Ovary (tissue), 3 donors: ENCODE measurements around the gene ITSN1.

ENCODE experiments used
- CTCF ChIP-seq, 3 donors: fragments of 450-650 bp in 2 of 3; fragments of 200-600 bp in 1 of 3; IDR thresholded peaks; one replicate each; pipeline versions ENCODE4 v1.5.1 to v1.8.0; 2016 to 2022; ENCODE audit warnings: antibody characterized with exemption in 3 of 3, mild to moderate bottlenecking in 1 of 3
- EP300 ChIP-seq: sonication (generic); formaldehyde crosslinking; IDR thresholded peaks from one replicate; pipeline ENCODE4 v1.6.1; 2017; ENCODE audit warnings: antibody characterized with exemption
- POLR2A ChIP-seq: fragments of 450-650 bp; IDR thresholded peaks from one replicate; pipeline ENCODE4 v1.6.1; 2017; ENCODE audit warnings: antibody characterized with exemption, mild to moderate bottlenecking, moderate library complexity
- donor health status: DM: no; HTN: no; CAD: no.

- TF ChIP-seq CTCF (IDR thresholded peaks at IDR 0.05) (no peak), EP300 (no peak), POLR2A (no peak)
Measured at GRCh38 chr21:33947451-33948095, 305.3 kb downstream of the ITSN1 start.
